ENCODE data around the gene FAM110D.

GRCh38 chr1:26132834-26133167 lies 26.1 kb upstream of the FAM110D start:
- no peak for TF ChIP-seq CTCF (IDR thresholded peaks at IDR 0.05; ENCODE audit: poor library complexity)
- no peak for TF ChIP-seq EZH2phosphoT487 (IDR thresholded peaks at IDR 0.05; ENCODE audit: low read depth, severe bottlenecking, unreplicated experiment)
- TF ChIP-seq EZH2 (IDR thresholded peaks at IDR 0.05; ENCODE audit: borderline replicate concordance), result no peak
